GM15510 (cell line): ENCODE measurements around the gene TBC1D2B.

Source experiments
- POLR2A ChIP-seq: IDR thresholded peaks from 3 replicates; pipeline ENCODE4 v1.6.1; 2011; ENCODE audit warnings: borderline replicate concordance; ENCODE audit not compliant: insufficient read length; ENCODE audit errors: extremely low read depth

The TBC1D2B gene

DNA sequence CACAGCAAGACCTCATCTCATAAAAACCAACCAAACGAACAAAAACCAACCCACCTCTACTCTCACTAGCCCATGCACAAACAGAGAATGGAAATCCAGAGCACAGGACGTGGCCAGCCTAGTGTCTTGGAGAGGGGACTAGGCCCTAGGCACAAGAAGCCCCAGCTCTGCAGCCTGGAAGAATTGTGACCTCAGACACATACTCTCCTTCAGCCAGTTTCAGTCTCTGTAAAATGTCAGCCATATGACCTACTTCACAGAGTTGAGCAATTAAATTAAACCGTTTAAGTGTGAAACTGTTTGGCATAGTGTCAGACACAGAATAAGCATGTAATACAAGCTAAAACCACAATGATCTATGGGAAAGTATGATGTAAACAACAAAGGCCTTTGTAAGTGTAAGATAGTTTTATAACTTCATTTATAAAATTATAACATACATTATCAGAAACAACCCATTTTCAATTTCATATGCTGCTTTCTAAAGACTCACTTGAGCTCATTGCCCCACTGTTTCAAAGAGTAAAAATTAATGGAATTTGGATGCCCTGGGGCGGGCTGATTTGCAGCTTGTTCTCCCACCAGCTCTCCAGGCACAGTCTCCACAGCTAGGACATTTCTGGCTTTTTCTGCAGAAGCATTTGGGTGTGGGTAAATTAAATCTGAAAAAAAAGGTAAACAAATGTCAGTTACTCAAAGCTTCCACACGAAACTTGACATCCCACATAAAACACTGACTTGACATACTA lies 32.9 kb downstream of the TBC1D2B start:
- no peak for TF ChIP-seq POLR2A

DNA sequence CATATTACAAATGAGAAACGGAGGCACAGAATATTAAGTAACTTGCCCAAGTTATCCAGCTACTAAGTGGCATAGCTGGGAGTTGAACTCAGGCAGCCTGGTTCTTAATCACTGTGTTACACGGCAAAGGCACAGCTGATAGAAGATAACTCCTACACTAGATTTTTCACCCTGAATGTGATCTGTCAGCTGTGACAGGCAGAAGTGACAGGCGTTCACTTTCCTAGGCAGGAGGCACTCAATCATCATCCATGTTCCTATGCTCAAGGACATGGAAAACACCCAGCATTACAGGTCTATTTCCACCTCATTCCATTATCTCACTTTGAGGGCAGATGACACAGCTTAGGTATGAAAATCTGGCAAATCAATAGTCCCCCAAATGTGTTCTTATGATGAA lies 35.6 kb downstream of the TBC1D2B start:
- TF ChIP-seq POLR2A, result no peak

DNA sequence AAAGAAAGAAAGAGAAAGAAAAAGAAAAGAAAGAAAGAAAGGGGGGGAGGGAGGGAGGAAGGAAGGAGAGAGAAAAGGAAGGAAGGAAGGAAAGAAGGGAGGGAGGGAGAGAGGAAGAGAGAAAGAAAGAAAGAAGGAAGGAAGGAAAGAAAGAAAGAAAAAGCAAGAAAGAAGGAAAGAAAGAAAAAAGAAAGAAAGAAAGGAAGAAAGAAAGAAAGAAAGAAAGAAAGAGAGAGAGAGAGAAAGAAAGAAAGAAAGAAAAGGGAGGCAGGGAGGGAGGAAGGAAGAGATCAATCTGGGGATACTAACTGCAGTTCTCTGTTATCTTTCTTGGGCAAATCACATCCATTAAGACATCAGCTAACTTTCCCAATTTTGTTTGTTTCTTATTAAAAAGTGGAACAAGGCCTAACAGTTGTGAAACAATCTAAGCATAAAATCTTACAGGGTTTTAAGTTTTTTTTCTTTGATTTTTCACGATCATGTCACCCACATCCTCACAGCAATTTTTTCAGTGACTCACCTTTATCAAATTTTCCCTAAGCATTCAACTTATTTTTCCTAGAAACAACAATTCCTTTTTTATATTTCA lies 36.8 kb downstream of the TBC1D2B start:
- TF ChIP-seq POLR2A, result no peak

DNA sequence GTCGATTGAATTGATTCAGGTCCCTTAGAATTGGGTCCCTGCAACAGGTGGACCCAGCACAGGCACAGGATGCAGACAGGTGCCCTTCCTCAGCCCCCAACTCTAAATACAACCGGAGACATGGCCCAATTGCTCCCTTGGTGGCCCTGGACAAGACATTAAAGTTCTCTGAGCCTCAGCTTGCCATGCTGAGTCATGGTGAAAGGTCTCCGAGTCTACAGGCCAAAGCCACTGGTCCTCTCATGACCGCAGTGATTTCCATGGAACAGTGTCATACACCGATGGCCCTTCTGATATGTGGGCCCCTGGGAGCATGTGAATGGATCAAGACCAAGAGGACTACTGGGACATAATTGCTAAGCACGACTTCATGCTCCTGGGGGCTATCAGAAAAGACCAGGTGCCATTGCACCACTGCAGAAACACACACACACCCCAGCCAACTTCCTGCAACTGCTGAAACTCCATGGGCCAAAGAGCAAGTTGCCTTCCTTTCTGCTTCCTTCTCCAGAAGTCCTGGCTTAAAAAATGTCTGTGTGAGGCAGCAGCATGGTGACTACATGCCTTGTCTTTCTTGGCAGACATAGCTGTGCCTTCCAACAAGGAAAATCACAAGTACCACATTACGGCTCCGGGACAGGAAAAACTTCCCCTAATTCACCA lies 38.8 kb downstream of the TBC1D2B start:
- TF ChIP-seq POLR2A, result no peak

DNA sequence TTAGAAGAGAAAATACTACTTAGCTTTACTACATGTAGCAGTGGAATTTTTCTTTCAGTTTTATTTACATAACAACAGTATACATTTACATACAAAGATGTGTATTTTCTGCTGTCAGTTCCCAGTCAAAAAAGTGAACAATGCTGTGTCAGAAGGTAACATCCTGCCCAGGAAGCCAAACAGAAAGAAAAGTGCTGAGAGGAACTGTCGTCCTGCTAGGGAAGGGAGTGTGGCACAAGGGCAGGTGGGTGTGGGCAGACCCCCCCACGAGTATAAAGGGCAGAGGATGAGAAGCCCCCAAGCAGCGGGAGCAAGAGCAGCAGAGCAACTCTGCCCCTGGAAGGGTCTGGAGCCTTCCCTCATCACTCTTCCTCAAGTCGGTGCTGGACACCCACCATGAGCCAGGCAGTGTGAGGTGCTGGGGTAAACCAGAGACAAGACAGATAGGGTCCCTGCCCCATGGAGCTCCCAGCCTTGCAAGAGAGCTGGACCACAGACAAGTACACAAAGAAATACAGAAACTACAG lies 39.7 kb downstream of the TBC1D2B start:
- TF ChIP-seq POLR2A, result no peak

DNA sequence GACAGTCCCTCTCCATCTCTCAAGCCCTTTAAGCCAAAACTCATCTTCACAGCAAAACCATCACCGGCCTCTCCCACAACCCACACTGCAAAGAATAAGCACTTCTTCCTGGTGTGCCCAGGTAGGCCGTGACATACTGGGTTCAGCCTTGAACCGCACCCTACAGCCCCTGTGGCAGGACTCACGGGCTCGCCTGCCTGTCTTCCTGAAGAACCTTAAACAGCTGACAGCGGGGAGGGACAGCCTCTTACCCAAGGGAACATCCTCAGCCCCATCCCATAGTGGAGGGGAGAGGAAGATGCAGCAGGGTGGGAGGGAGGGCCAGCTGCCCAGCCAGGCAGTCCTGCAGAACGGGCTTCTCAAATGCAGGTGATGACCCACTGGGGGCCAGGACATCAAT lies 40.2 kb downstream of the TBC1D2B start:
- no peak for TF ChIP-seq POLR2A

DNA sequence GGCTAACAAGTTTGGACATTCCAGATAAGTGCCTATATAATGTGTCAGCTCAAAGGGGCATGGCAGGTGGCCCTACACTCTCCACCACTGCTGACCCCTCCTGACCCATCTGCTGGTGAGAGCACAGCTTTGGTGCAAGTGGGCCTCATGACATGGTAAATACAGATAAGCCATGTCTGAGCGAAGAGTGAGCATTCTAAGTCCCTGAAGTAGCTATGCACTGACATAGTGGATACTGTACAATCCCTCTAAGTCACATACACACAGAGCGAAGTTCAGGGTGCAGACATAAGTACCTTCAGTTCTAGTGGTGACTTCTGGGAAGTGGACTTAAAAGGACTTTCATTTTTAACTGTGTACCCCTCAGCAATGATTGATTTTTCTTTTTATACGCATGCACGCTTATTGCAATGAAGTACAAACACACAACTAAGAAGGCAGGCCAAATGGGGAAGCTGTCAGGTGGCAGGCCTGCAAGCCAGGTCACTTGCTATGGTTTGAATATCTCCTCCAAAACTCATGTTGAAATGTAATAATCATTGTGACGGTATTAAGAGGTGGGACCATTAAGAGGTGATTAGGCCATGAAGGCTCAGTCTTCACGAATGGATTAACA lies 41.5 kb downstream of the TBC1D2B start:
- no peak for TF ChIP-seq POLR2A

DNA sequence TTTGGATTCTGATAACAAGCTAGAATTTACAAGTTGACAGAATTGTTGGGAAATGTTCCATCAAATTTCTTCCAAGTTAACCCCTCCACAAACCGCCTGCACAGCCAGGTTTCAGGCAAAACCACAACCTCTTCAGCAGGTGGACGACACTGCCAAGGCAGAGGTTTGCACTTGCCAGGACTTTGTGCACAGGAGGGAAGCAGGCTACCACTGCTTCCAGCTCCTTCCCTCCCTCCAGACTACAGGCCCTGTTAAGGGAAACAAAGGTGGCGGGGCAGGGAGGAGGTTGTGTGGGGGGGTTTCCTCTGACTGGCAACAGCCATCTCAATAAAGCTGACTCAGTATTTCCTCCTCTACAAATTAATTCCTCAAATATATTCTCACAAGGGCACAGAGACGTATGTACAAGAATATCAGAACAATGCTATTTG lies 42.2 kb downstream of the TBC1D2B start:
- no peak for TF ChIP-seq POLR2A

DNA sequence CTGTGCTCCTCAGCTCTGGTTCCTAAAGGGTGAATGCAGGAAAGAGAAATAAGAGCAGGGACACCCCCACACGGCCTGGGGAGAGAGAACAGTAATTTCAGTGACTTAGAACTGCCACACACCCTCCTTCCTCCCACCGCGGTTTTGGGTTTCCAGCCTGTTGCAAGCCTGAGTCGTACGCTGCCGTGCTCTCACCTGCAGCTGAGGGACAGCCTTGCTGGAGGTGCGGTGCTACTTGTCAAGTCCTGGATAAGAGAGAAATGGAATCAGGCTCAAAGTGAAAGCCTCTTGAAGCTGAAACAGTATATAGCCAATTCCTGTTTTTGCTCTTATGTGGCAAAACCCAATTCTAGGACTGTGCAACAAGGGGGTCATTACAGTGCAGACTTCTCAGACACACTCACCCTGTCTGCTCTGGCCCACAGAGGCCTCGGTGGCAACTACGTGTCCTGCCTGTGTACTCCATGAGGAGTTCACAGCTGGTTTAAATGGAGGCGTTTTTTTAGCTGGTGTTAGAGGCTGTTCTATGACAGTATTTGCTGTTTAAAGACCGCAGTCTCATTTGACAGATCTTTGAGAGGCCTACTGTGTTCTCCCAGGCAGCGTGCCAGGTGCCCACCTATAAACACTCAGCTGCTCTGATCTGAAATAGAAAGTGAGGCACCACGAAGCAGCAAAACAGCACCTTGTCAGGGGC lies 42.9 kb downstream of the TBC1D2B start:
- no peak for TF ChIP-seq POLR2A

DNA sequence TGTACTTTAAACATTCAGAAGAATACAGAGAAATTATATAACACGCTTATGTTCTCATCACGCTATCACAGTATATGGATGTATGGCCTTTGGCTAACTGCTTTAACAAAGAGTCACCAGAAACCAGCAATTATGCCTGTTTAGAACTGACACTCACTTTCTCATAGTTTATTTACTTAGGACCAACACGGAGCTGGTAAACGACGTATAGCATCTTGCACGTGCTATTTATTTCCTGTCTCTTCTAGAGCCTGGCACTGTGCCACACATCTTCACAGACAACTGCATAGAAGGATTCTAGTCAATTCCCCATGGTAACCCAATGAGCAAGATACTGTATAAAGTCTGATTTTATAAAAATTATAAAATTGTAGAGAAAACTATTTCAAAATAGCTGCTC lies 43.6 kb downstream of the TBC1D2B start:
- TF ChIP-seq POLR2A, result no peak

DNA sequence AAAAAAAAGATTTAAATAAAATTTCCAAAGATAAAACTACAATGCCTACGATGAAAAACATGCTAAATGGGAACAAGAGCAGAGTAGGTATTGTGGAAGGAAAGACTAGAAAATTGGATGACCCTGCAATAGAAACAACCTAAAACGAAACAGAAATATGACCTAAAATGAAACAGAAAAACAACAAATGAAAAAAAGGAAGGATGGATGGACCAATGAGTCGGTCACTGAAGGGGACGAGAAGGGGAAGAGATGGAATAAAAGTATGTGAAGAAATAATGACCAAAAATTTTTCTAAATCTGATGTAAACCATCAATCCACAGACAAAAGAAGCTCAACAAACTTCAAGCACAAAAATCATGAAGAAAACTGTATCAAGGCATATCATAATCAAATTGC lies 44.8 kb downstream of the TBC1D2B start:
- no peak for TF ChIP-seq POLR2A

DNA sequence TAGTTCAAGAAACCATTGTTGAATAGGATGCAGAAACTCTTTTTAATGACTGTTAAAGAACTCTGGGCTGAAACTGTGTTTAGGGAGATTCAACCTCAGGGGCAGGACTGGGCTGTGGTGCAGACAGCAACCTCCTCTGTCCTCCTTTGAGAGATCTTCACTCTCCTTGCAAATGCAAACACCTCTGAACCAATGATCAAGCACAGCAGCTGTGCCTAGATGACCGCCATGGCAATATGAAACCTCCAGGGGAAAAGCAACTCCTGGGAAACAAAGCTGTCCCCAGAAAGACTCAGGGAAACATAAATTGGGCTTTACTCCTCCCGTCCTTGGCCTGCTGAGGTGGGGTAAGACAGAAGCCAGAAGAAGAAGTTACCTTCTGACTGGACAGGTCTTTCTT lies 52.6 kb downstream of the TBC1D2B start:
- TF ChIP-seq POLR2A, result no peak

DNA sequence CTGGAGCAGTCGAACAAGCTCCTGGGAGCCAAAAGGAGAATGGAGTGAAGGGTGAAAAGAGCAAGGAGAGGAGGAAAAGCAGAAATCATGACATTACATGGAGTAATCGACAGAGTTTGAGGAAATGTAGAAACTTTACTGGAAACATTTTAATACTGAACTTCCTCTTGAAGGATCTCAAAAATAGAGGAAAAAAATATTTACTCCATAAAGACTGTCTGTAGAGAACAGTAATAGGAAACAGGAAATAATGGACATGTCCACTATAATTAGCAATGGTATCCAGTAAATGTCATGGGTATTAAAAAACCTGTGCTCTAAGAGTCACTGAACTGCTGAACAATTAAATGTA lies 53.0 kb downstream of the TBC1D2B start:
- no peak for TF ChIP-seq POLR2A

DNA sequence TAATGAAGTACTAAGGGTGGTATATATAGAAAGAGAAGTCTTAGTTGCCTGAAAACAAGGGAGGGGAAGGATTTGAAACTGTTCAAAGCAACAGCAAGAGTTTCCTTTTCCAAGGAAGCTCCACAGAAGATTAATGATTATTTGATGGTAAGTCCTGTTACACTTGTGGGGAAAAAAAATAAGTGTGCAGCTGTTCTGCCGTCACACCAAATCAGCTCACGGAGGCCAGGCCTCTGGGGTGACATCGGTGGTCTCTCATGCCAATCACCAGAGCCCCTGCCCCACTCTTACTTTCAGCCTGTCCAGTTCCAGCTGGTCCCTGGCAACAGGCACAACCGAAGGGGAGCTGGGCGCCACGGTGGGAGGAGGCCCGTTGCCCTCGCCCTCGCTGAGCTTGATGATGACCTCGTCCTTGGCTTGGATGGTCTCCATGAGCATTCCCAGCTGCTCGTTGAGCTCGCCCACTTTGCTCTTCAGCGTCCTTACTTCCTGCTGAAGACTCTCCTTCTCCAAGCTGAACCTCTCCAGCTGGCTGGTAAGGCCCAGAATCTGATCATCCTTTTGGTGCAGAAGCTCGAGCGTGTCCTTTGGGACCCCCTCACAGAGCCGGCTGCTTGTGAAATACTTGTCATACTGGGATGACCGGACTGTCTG lies 53.5 kb downstream of the TBC1D2B start:
- TF ChIP-seq POLR2A, result no peak

DNA sequence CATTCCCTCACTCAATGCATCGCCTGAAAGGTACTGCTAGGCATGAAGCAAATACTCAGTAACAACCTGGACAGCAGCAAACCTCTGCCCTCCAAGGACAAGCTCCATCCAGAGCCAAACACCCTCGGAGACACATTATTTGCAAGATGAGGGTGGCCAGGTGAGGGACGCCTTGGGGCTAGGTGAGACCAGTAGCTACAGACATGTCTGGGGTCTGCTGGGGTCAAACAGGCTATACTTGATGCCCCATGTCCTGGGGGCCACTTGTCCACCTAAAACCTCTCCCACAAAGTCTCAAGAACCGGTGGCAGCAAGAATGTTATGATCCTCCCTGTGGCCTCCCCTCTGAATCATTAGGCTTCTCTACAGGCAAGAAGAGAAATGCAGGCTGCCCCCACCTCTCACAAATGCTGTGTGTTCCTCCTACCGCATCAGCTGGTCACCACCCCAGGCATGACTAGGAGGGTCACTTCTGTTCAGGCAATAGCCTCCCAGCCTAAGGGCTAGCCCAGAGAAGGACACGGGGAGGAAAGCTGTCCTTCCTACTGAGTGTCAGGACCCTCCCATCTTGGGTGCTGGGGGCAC lies 54.3 kb downstream of the TBC1D2B start:
- no peak for TF ChIP-seq POLR2A

DNA sequence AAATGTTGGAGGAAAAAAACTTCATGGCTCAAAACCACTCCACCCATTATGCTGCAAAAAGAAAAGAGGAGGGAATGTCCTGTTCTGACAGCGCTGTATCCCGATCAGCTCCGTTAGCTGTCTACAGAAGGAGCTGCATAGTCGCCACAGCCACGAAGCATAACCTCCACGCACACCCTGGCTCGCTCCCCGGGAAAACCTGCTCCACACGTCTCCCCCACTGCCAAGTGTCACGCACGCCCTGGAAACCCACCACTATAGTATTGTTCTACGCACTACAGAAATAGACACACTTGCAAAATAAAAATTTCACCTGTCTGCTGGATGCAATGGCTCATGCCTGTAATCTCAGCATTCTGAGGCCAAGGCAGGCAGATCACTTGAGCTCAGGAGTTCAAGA lies 55.8 kb downstream of the TBC1D2B start:
- TF ChIP-seq POLR2A, result no peak
